HepG2 (cell line): ENCODE measurements around the gene MBD5. TPM values are rescaled to one million over a fixed set of nuclear protein-coding genes. Genes with fewer than 3 reads are reported as not detected.

Experiments used
- CHCHD3 ChIP-seq: sonication (generic); formaldehyde crosslinking; IDR thresholded peaks from 2 replicates; pipeline ENCODE4 v1.8.0; 2022; ENCODE audit warnings: mild to moderate bottlenecking, missing genetic modification reagents, moderate library complexity
- HDAC1 ChIP-seq: sonication (generic); formaldehyde crosslinking; IDR thresholded peaks from 2 replicates; pipeline ENCODE4 v1.5.1; 2020; ENCODE audit warnings: mild to moderate bottlenecking, missing genetic modification reagents
- NFRKB ChIP-seq: fragments of 450-650 bp; IDR thresholded peaks from 2 replicates; pipeline ENCODE4 v1.6.1; 2017
- NKX3-1 ChIP-seq: sonication (generic); formaldehyde crosslinking; IDR thresholded peaks from 2 replicates; pipeline ENCODE4 v1.5.0; 2020; ENCODE audit warnings: missing genetic modification reagents
- SATB2 ChIP-seq: sonication (generic); formaldehyde crosslinking; IDR thresholded peaks from 2 replicates; pipeline ENCODE4 v1.5.0; 2020; ENCODE audit warnings: missing genetic modification reagents
- ZNF550 ChIP-seq: sonication (generic); formaldehyde crosslinking; IDR thresholded peaks from 2 replicates; pipeline ENCODE4 v1.4.0; 2020; ENCODE audit warnings: mild to moderate bottlenecking, missing genetic modification reagents, borderline replicate concordance
- ZNF749 ChIP-seq: sonication (generic); formaldehyde crosslinking; IDR thresholded peaks from 2 replicates; pipeline ENCODE4 v1.8.0; 2022; ENCODE audit warnings: mild to moderate bottlenecking, missing genetic modification reagents, moderate library complexity, borderline replicate concordance
- polyA plus RNA-seq, 8 experiments: library from polyadenylated mRNA; depleted of rRNA in 3 of 8; stranded (reverse) in 7 of 8; unstranded in 1 of 8; fragments of >200 nt; fragmentation: Illumina TruSeq in 4 of 8; extraction: Trizol in 4 of 8; gene quantifications; 2 replicates each; pipeline versions ENCODE4 v1.2.1 to v1.2.3, GENCODE V29; 2011 to 2016; ENCODE audit warnings: low read depth in 4 of 8, missing spikeins in 1 of 8, mixed read lengths in 1 of 8; ENCODE audit not compliant: insufficient read depth in 1 of 8
- total RNA-seq, 5 experiments: library from RNA; depleted of rRNA; stranded (reverse); fragments of >200 nt; fragmentation: Illumina TruSeq; extraction: Trizol; gene quantifications; 2 replicates each; pipeline ENCODE4 v1.2.3, GENCODE V29; 2016; ENCODE audit warnings: low read depth in 1 of 5
- TF ChIP-seq, protein P1 (sequence below): IDR thresholded peaks from 2 replicates; pipeline ENCODE4 v1.6.1; 2016
- TF ChIP-seq, protein P2 (sequence below): sonication (generic); formaldehyde crosslinking; IDR thresholded peaks from 2 replicates; pipeline ENCODE4 v1.8.0; 2022; ENCODE audit warnings: mild to moderate bottlenecking, missing genetic modification reagents, moderate library complexity
- TF ChIP-seq, protein P3 (sequence below): sonication (generic); formaldehyde crosslinking; IDR thresholded peaks from 2 replicates; pipeline ENCODE4 v1.5.1; 2020; ENCODE audit warnings: mild to moderate bottlenecking, missing genetic modification reagents
- TF ChIP-seq, protein P4 (sequence below): sonication (generic); formaldehyde crosslinking; IDR thresholded peaks from 2 replicates; pipeline ENCODE4 v1.8.0; 2022; ENCODE audit warnings: low read depth, missing genetic modification reagents
- TF ChIP-seq, protein P5 (sequence below): sonication (generic); formaldehyde crosslinking; IDR thresholded peaks from 2 replicates; pipeline ENCODE4 v1.8.0; 2022; ENCODE audit warnings: missing genetic modification reagents, mild to moderate bottlenecking, moderate library complexity, borderline replicate concordance
- TF ChIP-seq, protein P6 (sequence below), 2 experiments: sonication (generic) in 1 of 2; formaldehyde crosslinking in 1 of 2; IDR thresholded peaks; 2 replicates each; pipeline versions ENCODE4 v1.4.0 to v1.6.1; 2018 to 2020; ENCODE audit warnings: missing genetic modification reagents in 2 of 2, borderline replicate concordance in 1 of 2, low read depth in 1 of 2, mild to moderate bottlenecking in 1 of 2, missing biosample characterization in 1 of 2
- TF ChIP-seq, protein P7 (sequence below): IDR thresholded peaks from 2 replicates; pipeline ENCODE4 v1.6.1; 2016; ENCODE audit warnings: missing compliant biosample characterization, missing genetic modification reagents, borderline replicate concordance

The MBD5 gene
- total and polyA plus RNA-seq, 2 of the 13 experiments (the other 11 are each of a cell fraction or from before 2014, with no cell fraction given), result 13.5 to 26.4 TPM

DNA sequence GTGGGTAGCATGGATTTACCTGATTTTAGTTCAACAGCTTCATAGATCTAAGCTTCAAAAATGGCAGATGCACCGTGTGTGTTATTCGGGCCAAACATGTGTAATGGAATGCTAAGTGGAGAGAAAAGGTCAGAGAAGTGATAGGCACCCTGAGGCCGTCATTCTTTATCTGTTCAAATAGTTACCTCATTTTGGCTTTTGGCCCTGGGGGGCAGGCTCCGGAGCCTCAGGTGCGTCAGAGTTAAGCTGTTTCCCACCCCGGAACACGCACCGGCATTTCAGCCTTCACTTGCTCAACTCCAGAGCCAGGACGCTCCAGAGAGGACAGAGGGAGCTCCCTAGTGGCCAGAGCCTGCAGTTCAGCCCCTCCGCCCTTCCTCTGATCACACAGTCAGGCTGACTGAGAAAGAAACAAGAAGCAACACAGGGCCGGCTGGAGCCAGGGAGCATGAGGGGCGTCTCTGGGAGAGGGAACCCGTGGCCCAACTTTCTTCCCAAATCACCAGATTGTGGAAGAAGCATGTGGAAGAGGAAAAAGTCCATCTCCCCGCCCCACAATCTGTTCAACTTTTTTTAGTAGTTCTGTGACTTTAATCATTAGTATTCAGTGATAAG, 488.5 kb downstream of the MBD5 start (continued):
- TF ChIP-seq HDAC1 (peak; percentile 75; the same call in 1 of the 2 replicates), ZNF550 (CRISPR knock-in tag) (no peak), ZNF749 (no peak; the same call in 1 of the 2 replicates), SATB2 (CRISPR knock-in tag) (no peak; the same call in 1 of the 2 replicates), CHCHD3 (no peak), NKX3-1 (CRISPR knock-in tag) (peak; percentile 85; the same call in 1 of the 2 replicates), NFRKB (no peak)
- TF ChIP-seq, protein P1, sequence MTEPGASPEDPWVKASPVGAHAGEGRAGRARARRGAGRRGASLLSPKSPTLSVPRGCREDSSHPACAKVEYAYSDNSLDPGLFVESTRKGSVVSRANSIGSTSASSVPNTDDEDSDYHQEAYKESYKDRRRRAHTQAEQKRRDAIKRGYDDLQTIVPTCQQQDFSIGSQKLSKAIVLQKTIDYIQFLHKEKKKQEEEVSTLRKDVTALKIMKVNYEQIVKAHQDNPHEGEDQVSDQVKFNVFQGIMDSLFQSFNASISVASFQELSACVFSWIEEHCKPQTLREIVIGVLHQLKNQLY, result no peak
- TF ChIP-seq, protein P2, sequence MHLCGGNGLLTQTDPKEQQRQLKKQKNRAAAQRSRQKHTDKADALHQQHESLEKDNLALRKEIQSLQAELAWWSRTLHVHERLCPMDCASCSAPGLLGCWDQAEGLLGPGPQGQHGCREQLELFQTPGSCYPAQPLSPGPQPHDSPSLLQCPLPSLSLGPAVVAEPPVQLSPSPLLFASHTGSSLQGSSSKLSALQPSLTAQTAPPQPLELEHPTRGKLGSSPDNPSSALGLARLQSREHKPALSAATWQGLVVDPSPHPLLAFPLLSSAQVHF (CRISPR knock-in tag), result no peak
- TF ChIP-seq, protein P3, sequence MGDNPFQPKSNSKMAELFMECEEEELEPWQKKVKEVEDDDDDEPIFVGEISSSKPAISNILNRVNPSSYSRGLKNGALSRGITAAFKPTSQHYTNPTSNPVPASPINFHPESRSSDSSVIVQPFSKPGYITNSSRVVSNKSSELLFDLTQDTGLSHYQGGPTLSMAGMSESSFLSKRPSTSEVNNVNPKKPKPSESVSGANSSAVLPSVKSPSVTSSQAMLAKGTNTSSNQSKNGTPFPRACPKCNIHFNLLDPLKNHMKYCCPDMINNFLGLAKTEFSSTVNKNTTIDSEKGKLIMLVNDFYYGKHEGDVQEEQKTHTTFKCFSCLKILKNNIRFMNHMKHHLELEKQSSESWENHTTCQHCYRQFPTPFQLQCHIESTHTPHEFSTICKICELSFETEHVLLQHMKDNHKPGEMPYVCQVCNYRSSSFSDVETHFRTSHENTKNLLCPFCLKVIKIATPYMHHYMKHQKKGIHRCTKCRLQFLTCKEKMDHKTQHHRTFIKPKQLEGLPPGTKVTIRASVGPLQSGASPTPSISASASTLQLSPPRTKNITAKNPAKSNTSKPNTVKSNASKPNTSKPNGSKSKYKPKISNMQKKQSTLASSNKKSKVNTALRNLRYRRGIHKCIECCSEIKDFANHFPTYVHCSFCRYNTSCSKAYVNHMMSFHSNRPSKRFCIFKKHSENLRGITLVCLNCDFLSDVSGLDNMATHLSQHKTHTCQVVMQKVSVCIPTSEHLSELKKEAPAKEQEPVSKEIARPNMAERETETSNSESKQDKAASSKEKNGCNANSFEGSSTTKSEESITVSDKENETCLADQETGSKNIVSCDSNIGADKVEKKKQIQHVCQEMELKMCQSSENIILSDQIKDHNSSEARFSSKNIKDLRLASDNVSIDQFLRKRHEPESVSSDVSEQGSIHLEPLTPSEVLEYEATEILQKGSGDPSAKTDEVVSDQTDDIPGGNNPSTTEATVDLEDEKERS (CRISPR knock-in tag), result no peak
- TF ChIP-seq, protein P4, sequence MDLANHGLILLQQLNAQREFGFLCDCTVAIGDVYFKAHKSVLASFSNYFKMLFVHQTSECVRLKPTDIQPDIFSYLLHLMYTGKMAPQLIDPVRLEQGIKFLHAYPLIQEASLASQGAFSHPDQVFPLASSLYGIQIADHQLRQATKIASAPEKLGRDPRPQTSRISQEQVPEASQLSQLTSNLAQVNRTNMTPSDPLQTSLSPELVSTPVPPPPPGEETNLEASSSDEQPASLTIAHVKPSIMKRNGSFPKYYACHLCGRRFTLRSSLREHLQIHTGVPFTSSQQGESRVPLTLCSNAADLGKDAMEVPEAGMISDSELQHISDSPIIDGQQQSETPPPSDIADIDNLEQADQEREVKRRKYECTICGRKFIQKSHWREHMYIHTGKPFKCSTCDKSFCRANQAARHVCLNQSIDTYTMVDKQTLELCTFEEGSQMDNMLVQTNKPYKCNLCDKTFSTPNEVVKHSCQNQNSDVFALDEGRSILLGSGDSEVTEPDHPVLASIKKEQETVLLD, result no peak
- TF ChIP-seq, protein P5, sequence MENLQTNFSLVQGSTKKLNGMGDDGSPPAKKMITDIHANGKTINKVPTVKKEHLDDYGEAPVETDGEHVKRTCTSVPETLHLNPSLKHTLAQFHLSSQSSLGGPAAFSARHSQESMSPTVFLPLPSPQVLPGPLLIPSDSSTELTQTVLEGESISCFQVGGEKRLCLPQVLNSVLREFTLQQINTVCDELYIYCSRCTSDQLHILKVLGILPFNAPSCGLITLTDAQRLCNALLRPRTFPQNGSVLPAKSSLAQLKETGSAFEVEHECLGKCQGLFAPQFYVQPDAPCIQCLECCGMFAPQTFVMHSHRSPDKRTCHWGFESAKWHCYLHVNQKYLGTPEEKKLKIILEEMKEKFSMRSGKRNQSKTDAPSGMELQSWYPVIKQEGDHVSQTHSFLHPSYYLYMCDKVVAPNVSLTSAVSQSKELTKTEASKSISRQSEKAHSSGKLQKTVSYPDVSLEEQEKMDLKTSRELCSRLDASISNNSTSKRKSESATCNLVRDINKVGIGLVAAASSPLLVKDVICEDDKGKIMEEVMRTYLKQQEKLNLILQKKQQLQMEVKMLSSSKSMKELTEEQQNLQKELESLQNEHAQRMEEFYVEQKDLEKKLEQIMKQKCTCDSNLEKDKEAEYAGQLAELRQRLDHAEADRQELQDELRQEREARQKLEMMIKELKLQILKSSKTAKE (CRISPR knock-in tag), result no peak
- TF ChIP-seq, protein P6, sequence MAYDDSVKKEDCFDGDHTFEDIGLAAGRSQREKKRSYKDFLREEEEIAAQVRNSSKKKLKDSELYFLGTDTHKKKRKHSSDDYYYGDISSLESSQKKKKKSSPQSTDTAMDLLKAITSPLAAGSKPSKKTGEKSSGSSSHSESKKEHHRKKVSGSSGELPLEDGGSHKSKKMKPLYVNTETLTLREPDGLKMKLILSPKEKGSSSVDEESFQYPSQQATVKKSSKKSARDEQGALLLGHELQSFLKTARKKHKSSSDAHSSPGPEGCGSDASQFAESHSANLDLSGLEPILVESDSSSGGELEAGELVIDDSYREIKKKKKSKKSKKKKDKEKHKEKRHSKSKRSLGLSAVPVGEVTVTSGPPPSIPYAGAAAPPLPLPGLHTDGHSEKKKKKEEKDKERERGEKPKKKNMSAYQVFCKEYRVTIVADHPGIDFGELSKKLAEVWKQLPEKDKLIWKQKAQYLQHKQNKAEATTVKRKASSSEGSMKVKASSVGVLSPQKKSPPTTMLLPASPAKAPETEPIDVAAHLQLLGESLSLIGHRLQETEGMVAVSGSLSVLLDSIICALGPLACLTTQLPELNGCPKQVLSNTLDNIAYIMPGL (CRISPR knock-in tag; IDR thresholded peaks at IDR 0.05; ENCODE audit: borderline replicate concordance in 1 of 2, low read depth in 1 of 2), result peak; percentile 94 to 96; a peak in 3 of 4 replicates
- TF ChIP-seq, protein P7, sequence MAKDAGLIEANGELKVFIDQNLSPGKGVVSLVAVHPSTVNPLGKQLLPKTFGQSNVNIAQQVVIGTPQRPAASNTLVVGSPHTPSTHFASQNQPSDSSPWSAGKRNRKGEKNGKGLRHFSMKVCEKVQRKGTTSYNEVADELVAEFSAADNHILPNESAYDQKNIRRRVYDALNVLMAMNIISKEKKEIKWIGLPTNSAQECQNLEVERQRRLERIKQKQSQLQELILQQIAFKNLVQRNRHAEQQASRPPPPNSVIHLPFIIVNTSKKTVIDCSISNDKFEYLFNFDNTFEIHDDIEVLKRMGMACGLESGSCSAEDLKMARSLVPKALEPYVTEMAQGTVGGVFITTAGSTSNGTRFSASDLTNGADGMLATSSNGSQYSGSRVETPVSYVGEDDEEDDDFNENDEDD (CRISPR knock-in tag), result peak; percentile 82
